Measurements from ENCODE around the gene CC2D2A. TPM values are rescaled to one million over a fixed set of nuclear protein-coding genes. Genes with fewer than 3 reads are reported as not detected.

The CC2D2A gene
- total RNA-seq, 1 donor from 2014 or later, result 33.1 TPM

- no peak for DNase-seq (ENCODE audit: extremely low spot score in 2 of 2)
- Histone ChIP-seq H3K9me3 (no peaks in the 10 kb centered on the region), H3K27ac (no peak overlapping the region), H3K27me3 (no peaks in the 10 kb centered on the region), H3K36me3 (peaks cover 0 to 34% of the 10 kb centered on the region in 2 donors), H3K4me3 (no peak overlapping the region), H3K4me1 (no peaks in the 10 kb centered on the region)
- TF ChIP-seq CTCF (IDR thresholded peaks at IDR 0.05) (no peak), POLR2A (IDR thresholded peaks at IDR 0.05) (no peak), POLR2AphosphoS5 (IDR thresholded peaks at IDR 0.05; ENCODE audit: insufficient read depth in 1 of 2, low read depth in 1 of 2) (no peak)
- intact Hi-C loops (cut with DNase I), result no loop called here
Measured at GRCh38 chr4:15542760-15543159, 73.1 kb downstream of the CC2D2A start.

GRCh38 chr4:15543537-15544247 lies 74.0 kb downstream of the CC2D2A start:
- Histone ChIP-seq H3K4me1 (no peaks in the 10 kb centered on the region), H3K4me3 (no peak overlapping the region), H3K27me3 (no peaks in the 10 kb centered on the region), H3K27ac (no peak overlapping the region), H3K9me3 (no peaks in the 10 kb centered on the region), H3K36me3 (peaks cover 0 to 31% of the 10 kb centered on the region in 2 donors)
- no peak for TF ChIP-seq POLR2A (IDR thresholded peaks at IDR 0.05)
- TF ChIP-seq POLR2AphosphoS5 (IDR thresholded peaks at IDR 0.05; ENCODE audit: insufficient read depth in 1 of 2, low read depth in 1 of 2), result no peak
- no peak for TF ChIP-seq CTCF (IDR thresholded peaks at IDR 0.05)
- intact Hi-C loops (cut with DNase I), result no loop called here
- DNase-seq (ENCODE audit: extremely low spot score in 2 of 2), result no peak

- H3K36me3 ChIP-seq, result peaks cover 0 to 26% of the 10 kb centered on the region in 2 donors
- intact Hi-C loops (cut with DNase I), result no loop called here
- no peak for DNase-seq (ENCODE audit: extremely low spot score in 2 of 2)
- H3K4me1 ChIP-seq, result no peaks in the 10 kb centered on the region
- no peak overlapping the region for H3K4me3 ChIP-seq
- no peak overlapping the region for H3K27ac ChIP-seq
- no peaks in the 10 kb centered on the region for H3K27me3 ChIP-seq
- TF ChIP-seq POLR2A (IDR thresholded peaks at IDR 0.05) (no peak), CTCF (IDR thresholded peaks at IDR 0.05) (no peak), POLR2AphosphoS5 (IDR thresholded peaks at IDR 0.05; ENCODE audit: insufficient read depth in 1 of 2, low read depth in 1 of 2) (no peak)
- no peaks in the 10 kb centered on the region for H3K9me3 ChIP-seq
Measured at GRCh38 chr4:15544248-15544729, 74.6 kb downstream of the CC2D2A start.

GRCh38 chr4:15545371-15545770 lies 75.7 kb downstream of the CC2D2A start:
- TF ChIP-seq CTCF (IDR thresholded peaks at IDR 0.05) (no peak), POLR2A (IDR thresholded peaks at IDR 0.05) (no peak), POLR2AphosphoS5 (IDR thresholded peaks at IDR 0.05; ENCODE audit: insufficient read depth in 1 of 2, low read depth in 1 of 2) (no peak)
- Histone ChIP-seq H3K4me1 (no peaks in the 10 kb centered on the region), H3K36me3 (peaks cover 0 to 24% of the 10 kb centered on the region in 2 donors), H3K9me3 (no peaks in the 10 kb centered on the region), H3K27me3 (no peaks in the 10 kb centered on the region), H3K27ac (no peak overlapping the region), H3K4me3 (no peak overlapping the region)
- intact Hi-C loops (cut with DNase I), result no loop called here
- no peak for DNase-seq (ENCODE audit: extremely low spot score in 2 of 2)

- intact Hi-C loops (cut with DNase I), result no loop called here
- no peak for DNase-seq (ENCODE audit: extremely low spot score in 2 of 2)
- Histone ChIP-seq H3K9me3 (no peaks in the 10 kb centered on the region), H3K4me3 (no peak overlapping the region), H3K27ac (no peak overlapping the region), H3K27me3 (no peaks in the 10 kb centered on the region), H3K4me1 (no peaks in the 10 kb centered on the region), H3K36me3 (peaks cover 0 to 21% of the 10 kb centered on the region in 2 donors)
- TF ChIP-seq POLR2AphosphoS5 (IDR thresholded peaks at IDR 0.05; ENCODE audit: insufficient read depth in 1 of 2, low read depth in 1 of 2), result no peak
- no peak for TF ChIP-seq POLR2A (IDR thresholded peaks at IDR 0.05)
- no peak for TF ChIP-seq CTCF (IDR thresholded peaks at IDR 0.05)
Measured at GRCh38 chr4:15547392-15547791, 77.7 kb downstream of the CC2D2A start.

Measured in vagina (tissue), 2 donors.